Gastroesophageal sphincter (tissue), 4 donors: ENCODE measurements around the gene MACF1. TPM values are rescaled to one million over a fixed set of nuclear protein-coding genes. Genes with fewer than 3 reads are reported as not detected.
A peak's percentile ranks its signal among the peaks of the same experiment; 100 is the strongest.

Source experiments
- ATAC-seq: fragments of 150-250 bp; one replicate; pipeline ENCODE4 v1.9.1; 2016; ENCODE audit warnings: mild to moderate bottlenecking, moderate library complexity
- H3K27ac ChIP-seq, 4 donors: fragments of 200-600 bp; sonication (generic) in 3 of 4; 1 replicate in 3 of 4; 2 replicates in 1 of 4; pipeline ENCODE4 v1.5.1; 2016 to 2019
- H3K27me3 ChIP-seq: fragments of 200-600 bp; sonication (generic); one replicate; pipeline ENCODE4 v1.5.1; 2019
- H3K36me3 ChIP-seq, 2 donors: fragments of 200-600 bp; sonication (generic); one replicate each; pipeline ENCODE4 v1.5.1; 2019; ENCODE audit warnings: control low read depth in 1 of 2
- H3K4me1 ChIP-seq, 3 donors: fragments of 200-600 bp; sonication (generic); 1 replicate in 2 of 3; 2 replicates in 1 of 3; pipeline ENCODE4 v1.5.1; 2016 to 2019; ENCODE audit warnings: control low read depth in 2 of 3
- H3K4me3 ChIP-seq, 2 donors: fragments of 200-600 bp; sonication (generic); one replicate each; pipeline ENCODE4 v1.5.1; 2019; ENCODE audit warnings: mild to moderate bottlenecking in 1 of 2, moderate library complexity in 1 of 2
- H3K9me3 ChIP-seq, 3 donors: fragments of 200-600 bp; sonication (generic); one replicate each; pipeline ENCODE4 v1.5.1; 2017 to 2019; ENCODE audit warnings: control low read depth in 2 of 3
- EP300 ChIP-seq: sonication (generic); formaldehyde crosslinking; IDR thresholded peaks from one replicate; pipeline ENCODE4 v1.6.1; 2017; ENCODE audit warnings: antibody characterized with exemption, mild to moderate bottlenecking
- POLR2A ChIP-seq, 2 donors: fragments of 450-650 bp; IDR thresholded peaks; one replicate each; pipeline ENCODE4 v1.6.1; 2017; ENCODE audit warnings: antibody characterized with exemption in 2 of 2, mild to moderate bottlenecking in 2 of 2, moderate library complexity in 1 of 2
- POLR2AphosphoS5 ChIP-seq: sonication (generic); formaldehyde crosslinking; IDR thresholded peaks from one replicate; pipeline ENCODE4 v1.6.1; 2017; ENCODE audit warnings: antibody characterized with exemption
- WGBS, 2 donors: methylation state at CpG; one replicate each; pipeline ENCODE4 v1.1.5; 2018; ENCODE audit warnings: low coverage in 1 of 2; 5-methylcytosine and 5-hydroxymethylcytosine counted together
- total RNA-seq, 4 donors: library from RNA; depleted of rRNA; stranded (reverse); fragments of >200 nt; gene quantifications; one replicate each; pipeline ENCODE4 v1.1.0, GENCODE V29; 2016
- TF ChIP-seq, protein P1 (sequence below), 4 experiments: fragments of 200-600 bp in 2 of 4; fragments of 450-650 bp in 2 of 4; sonication (generic) in 1 of 4; IDR thresholded peaks; one replicate each; pipeline ENCODE4 v1.5.1; 2017 to 2019; ENCODE audit warnings: antibody characterized with exemption in 4 of 4, mild to moderate bottlenecking in 2 of 4, moderate library complexity in 2 of 4

Gene MACF1
- total RNA-seq, 4 donors from 2014 or later = 454 to 752 (median 541) TPM

DNA sequence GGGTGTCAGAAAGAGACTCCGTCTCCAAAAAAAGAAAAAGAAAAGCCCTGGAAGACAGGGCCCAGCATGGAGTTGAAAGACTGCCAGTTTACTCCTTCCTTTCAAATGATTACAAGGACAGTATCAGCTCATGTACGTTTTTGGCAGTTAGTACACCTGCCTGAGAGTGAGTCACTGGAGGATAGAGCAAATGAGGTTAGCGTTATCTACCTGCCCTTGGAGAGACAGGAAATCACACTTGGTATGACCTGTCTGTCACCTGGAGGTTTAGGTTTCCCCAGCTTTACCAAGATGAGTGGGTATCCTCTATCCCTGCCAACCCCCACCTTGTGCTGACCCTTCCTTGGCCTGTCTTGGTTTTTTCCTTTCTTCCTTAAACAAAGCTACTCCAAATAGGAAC, 190.1 kb downstream of the MACF1 start:
- H3K27ac ChIP-seq = peak overlapping the region; percentile 57 to 84 (median 80)

DNA sequence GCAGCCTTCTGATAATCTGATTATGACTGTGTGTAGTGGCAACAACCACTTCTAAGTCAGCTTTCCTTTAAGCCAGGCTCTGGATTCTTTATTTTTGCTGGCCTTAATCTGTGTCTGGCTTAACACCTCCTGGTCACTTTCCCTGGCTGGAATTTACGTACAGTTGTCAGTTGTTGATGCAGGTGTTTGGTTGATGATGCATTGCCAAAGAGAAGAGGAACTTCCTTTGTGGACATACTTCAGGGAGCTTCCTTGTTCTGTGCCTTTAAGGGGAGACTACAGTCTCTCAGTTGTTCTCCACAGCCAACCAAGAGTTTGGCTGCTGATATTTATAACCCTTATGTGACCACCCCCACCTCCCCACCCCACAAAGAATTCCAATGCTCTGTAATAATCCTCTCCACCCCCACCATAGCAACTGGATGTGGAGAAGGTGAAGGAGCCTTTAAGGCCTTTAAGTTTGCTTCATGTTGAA, 190.9 kb downstream of the MACF1 start:
- no peak for ATAC-seq
- TF ChIP-seq EP300 = no peak
- TF ChIP-seq POLR2AphosphoS5 = peak; percentile 11
- no peak for TF ChIP-seq POLR2A (IDR thresholded peaks at IDR 0.05)
- TF ChIP-seq, protein P1, sequence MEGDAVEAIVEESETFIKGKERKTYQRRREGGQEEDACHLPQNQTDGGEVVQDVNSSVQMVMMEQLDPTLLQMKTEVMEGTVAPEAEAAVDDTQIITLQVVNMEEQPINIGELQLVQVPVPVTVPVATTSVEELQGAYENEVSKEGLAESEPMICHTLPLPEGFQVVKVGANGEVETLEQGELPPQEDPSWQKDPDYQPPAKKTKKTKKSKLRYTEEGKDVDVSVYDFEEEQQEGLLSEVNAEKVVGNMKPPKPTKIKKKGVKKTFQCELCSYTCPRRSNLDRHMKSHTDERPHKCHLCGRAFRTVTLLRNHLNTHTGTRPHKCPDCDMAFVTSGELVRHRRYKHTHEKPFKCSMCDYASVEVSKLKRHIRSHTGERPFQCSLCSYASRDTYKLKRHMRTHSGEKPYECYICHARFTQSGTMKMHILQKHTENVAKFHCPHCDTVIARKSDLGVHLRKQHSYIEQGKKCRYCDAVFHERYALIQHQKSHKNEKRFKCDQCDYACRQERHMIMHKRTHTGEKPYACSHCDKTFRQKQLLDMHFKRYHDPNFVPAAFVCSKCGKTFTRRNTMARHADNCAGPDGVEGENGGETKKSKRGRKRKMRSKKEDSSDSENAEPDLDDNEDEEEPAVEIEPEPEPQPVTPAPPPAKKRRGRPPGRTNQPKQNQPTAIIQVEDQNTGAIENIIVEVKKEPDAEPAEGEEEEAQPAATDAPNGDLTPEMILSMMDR (IDR thresholded peaks at IDR 0.05) = no peak
- Histone ChIP-seq H3K9me3 (no peaks in the 10 kb centered on the region), H3K4me1 (peaks cover 46 to 97% (median 66%) of the 10 kb centered on the region in 3 donors), H3K27me3 (no peaks in the 10 kb centered on the region), H3K4me3 (no peak overlapping the region), H3K36me3 (no peaks in the 10 kb centered on the region), H3K27ac (peak overlapping the region; percentile 57 to 84 (median 80))
- 0% methylated on average over 1 of the region's 1 CpG for WGBS, 2 donors

More for the DNA sequence above, 190.1 kb downstream of the MACF1 start:
- TF ChIP-seq EP300 (no peak), POLR2AphosphoS5 (no peak), POLR2A (IDR thresholded peaks at IDR 0.05) (no peak)
- TF ChIP-seq, protein P1 (IDR thresholded peaks at IDR 0.05) = no peak
- no peaks in the 10 kb centered on the region for H3K9me3 ChIP-seq
- no peak for ATAC-seq
- no peaks in the 10 kb centered on the region for H3K27me3 ChIP-seq
- H3K4me1 ChIP-seq = peaks cover 46 to 100% (median 66%) of the 10 kb centered on the region in 3 donors
- peaks cover 0 to 5% of the 10 kb centered on the region in 2 donors for H3K36me3 ChIP-seq
- WGBS, 2 donors = 17 to 18% methylated on average over 3 of the region's 3 CpGs
- no peak overlapping the region for H3K4me3 ChIP-seq

DNA sequence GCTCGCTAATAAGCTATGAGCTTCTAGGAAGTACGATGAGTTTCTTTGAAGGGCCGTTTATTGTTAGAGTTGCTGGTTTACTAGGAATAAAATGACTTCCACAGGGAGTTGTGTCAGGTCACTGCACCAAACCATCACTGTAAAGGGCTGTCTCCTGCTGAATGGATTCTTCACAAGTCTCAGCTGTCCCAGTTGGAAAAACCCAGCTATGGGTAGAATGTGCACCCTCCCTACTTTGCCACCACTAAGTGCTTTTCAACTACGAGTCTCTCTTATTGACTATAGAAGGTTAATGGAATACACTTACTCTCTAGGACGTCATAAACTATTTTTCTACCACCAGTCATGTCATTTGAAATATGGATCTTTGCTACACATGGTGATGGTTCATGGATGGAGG, 192.2 kb downstream of the MACF1 start:
- H3K9me3 ChIP-seq = no peaks in the 10 kb centered on the region
- no peak for ATAC-seq
- WGBS, 2 donors = 56 to 62% methylated on average over 3 to 5 of the region's 5 CpGs
- peaks cover 40 to 84% (median 58%) of the 10 kb centered on the region in 3 donors for H3K4me1 ChIP-seq
- no peaks in the 10 kb centered on the region for H3K27me3 ChIP-seq
- no peak overlapping the region for H3K4me3 ChIP-seq
- TF ChIP-seq POLR2AphosphoS5 = no peak
- no peak for TF ChIP-seq POLR2A (IDR thresholded peaks at IDR 0.05)
- TF ChIP-seq EP300 = no peak
- TF ChIP-seq, protein P1 (IDR thresholded peaks at IDR 0.05) = no peak
- H3K27ac ChIP-seq = peak overlapping the region in 3 of 4 donors; percentile 77 to 84 (median 82)
- H3K36me3 ChIP-seq = no peaks in the 10 kb centered on the region

DNA sequence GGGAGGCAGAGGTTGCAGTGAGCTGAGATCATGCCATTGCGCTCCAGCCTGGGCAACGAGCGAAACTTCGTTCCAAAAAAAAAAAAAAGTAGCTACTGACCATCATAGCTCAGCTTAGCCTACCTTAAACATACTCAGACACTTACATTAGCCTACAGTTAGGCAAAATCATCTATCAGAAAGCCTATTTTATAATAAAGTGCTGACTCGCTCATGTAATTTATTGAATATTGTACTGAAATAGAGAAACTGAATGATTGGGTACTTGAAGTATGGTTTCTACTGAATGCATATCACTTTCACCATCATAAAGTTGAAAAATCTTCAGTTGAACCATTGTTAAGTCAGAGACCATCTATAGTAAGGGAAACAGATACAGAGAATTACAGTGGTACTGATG, 193.0 kb downstream of the MACF1 start:
- Histone ChIP-seq H3K27me3 (no peaks in the 10 kb centered on the region), H3K4me3 (no peak overlapping the region), H3K27ac (peak overlapping the region; percentile 47 to 84 (median 80)), H3K36me3 (no peaks in the 10 kb centered on the region), H3K4me1 (peaks cover 32 to 76% (median 50%) of the 10 kb centered on the region in 3 donors), H3K9me3 (no peaks in the 10 kb centered on the region)
- 78 to 80% methylated on average over 2 to 5 of the region's 5 CpGs for WGBS, 2 donors
- no peak for ATAC-seq
- no peak for TF ChIP-seq POLR2AphosphoS5

DNA sequence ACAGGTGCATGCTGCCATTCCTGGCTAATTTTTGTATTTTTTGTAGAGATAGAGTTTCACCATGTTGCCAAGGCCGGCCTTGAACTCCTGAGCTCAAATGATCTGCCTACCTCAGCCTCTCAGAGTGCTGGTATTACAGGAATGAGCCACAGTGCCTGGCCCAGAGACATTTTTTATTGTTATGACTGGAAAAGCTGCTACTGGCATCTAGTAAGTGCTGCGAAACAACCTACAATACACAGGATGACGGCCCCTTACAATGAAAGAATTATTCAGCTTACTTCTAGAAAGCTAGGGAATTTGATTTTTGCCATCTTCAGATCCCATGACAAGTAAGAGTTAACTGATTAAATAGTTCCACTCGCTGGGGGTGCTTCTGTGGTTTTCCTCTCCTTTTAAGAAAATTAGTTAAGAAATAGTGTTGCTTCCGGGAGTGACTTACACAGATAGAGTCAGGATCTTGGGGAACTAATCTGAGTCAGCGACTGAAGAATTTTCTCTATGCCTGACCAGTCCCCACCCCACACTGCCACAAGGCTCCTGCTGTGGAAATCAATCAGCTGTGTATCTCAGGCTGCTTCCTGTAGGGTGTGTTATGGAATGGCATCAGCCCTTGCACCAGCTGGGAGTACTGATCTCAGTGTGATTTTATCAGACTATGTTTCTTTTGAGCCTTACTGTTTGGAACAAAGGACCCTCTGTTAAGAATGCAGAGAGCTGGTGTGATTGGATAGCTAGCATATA, 194.0 kb downstream of the MACF1 start:
- WGBS, 2 donors = 6 to 35% methylated on average over 4 to 6 of the region's 6 CpGs
- Histone ChIP-seq H3K4me1 (peaks cover 27 to 66% (median 44%) of the 10 kb centered on the region in 3 donors), H3K27me3 (no peaks in the 10 kb centered on the region), H3K36me3 (no peaks in the 10 kb centered on the region), H3K27ac (peak overlapping the region; percentile 47 to 86 (median 83)), H3K4me3 (no peak overlapping the region), H3K9me3 (no peaks in the 10 kb centered on the region)
- peak; percentile 95 for ATAC-seq
- TF ChIP-seq POLR2A (IDR thresholded peaks at IDR 0.05) (no peak), EP300 (no peak), POLR2AphosphoS5 (peak; percentile 64)
- TF ChIP-seq, protein P1 (IDR thresholded peaks at IDR 0.05) = peak in 2 of 4 experiments; percentile 26 to 40
